H1 (cell line): ENCODE results near the gene ELL2.

Experiments
- POLR2A ChIP-seq, 2 experiments: IDR thresholded peaks; 1 replicate in 1 of 2; 2 replicates in 1 of 2; pipeline ENCODE4 v1.6.1; 2011; ENCODE audit warnings: low read depth in 2 of 2, low read length in 2 of 2, mild to moderate bottlenecking in 2 of 2; ENCODE audit errors: control extremely low read depth in 1 of 2
- RFX5 ChIP-seq: IDR thresholded peaks from 2 replicates; pipeline ENCODE4 v1.6.1; 2011; ENCODE audit warnings: low read depth, low read length, improper control_type of control experiment, borderline replicate concordance
- SIN3A ChIP-seq, 2 experiments: IDR thresholded peaks in 1 of 2; conservative IDR thresholded peaks in 1 of 2; 2 replicates each; pipeline ENCODE4 v1.6.1; 2011 to 2012; ENCODE audit warnings: low read length in 2 of 2, improper control_type of control experiment in 1 of 2, low read depth in 1 of 2, mild to moderate bottlenecking in 1 of 2
- SUZ12 ChIP-seq: fragments of 200-600 bp; sonication (generic); IDR thresholded peaks from 2 replicates; pipeline ENCODE4 v1.6.1; 2012; ENCODE audit warnings: mild to moderate bottlenecking, inconsistent platforms, low read length, moderate library complexity, mixed read lengths
- TAF1 ChIP-seq: IDR thresholded peaks from 2 replicates; pipeline ENCODE4 v1.6.1; 2011; ENCODE audit warnings: mild to moderate bottlenecking, low read depth, low read length
- TF ChIP-seq, protein P1 (sequence below), 3 experiments: IDR thresholded peaks; 1 replicate in 2 of 3; 2 replicates in 1 of 3; pipeline versions ENCODE4 v1.5.1 to v1.6.1; 2011; ENCODE audit warnings: low read length in 3 of 3, mild to moderate bottlenecking in 3 of 3, inconsistent platforms in 2 of 3, low read depth in 1 of 3, moderate library complexity in 1 of 3; ENCODE audit not compliant: insufficient read depth in 1 of 3; ENCODE audit errors: control extremely low read depth in 1 of 3

GRCh38 chr5:95993266-95993665 lies 31.6 kb upstream of the ELL2 start:
- TF ChIP-seq, protein P1, sequence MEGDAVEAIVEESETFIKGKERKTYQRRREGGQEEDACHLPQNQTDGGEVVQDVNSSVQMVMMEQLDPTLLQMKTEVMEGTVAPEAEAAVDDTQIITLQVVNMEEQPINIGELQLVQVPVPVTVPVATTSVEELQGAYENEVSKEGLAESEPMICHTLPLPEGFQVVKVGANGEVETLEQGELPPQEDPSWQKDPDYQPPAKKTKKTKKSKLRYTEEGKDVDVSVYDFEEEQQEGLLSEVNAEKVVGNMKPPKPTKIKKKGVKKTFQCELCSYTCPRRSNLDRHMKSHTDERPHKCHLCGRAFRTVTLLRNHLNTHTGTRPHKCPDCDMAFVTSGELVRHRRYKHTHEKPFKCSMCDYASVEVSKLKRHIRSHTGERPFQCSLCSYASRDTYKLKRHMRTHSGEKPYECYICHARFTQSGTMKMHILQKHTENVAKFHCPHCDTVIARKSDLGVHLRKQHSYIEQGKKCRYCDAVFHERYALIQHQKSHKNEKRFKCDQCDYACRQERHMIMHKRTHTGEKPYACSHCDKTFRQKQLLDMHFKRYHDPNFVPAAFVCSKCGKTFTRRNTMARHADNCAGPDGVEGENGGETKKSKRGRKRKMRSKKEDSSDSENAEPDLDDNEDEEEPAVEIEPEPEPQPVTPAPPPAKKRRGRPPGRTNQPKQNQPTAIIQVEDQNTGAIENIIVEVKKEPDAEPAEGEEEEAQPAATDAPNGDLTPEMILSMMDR (IDR thresholded peaks at IDR 0.05; ENCODE audit: control extremely low read depth in 1 of 3, insufficient read depth in 1 of 3, low read depth in 1 of 3, low read length in 3 of 3), result no peak
- TF ChIP-seq SUZ12 (no peak), SIN3A (conservative IDR thresholded peaks at IDR 0.05 in 1 of 2, IDR thresholded peaks at IDR 0.05 in 1 of 2; ENCODE audit: low read depth in 1 of 2, low read length in 2 of 2) (no peak), RFX5 (no peak), POLR2A (IDR thresholded peaks at IDR 0.05; ENCODE audit: control extremely low read depth in 1 of 2, low read depth in 2 of 2, low read length in 2 of 2) (no peak), TAF1 (no peak)
